Keratinocyte (primary cell): ENCODE results near the gene ITPR2. TPM values are rescaled to one million over a fixed set of nuclear protein-coding genes. Genes with fewer than 3 reads are reported as not detected.

Experiments used
- DNase-seq: peaks from one replicate; pipeline ENCODE4 v3.0.0-alpha.2; 2011; ENCODE audit warnings: low read depth, missing footprints, low spot score
- FAIRE-seq: peaks from 2 replicates; lab custom pipeline; 2011; peaks lifted over from hg19 to GRCh38; lab: Jason Lieb, UNC
- H2AFZ ChIP-seq: 2 replicates; pipeline ENCODE4 v1.6.0; 2012; ENCODE audit warnings: low read length, control low read depth, inconsistent platforms; ENCODE audit not compliant: control insufficient read depth
- H3K27ac ChIP-seq: 2 replicates; pipeline ENCODE4 v1.5.1; 2011; ENCODE audit warnings: low read length; ENCODE audit not compliant: control insufficient read depth, insufficient read depth
- H3K27me3 ChIP-seq: 3 replicates; pipeline ENCODE4 v1.6.0; 2011; ENCODE audit warnings: low read length; ENCODE audit not compliant: control insufficient read depth, insufficient read depth; ENCODE audit errors: extremely low read depth
- H3K36me3 ChIP-seq, 2 experiments: 2 replicates in 1 of 2; 3 replicates in 1 of 2; pipeline ENCODE4 v1.5.1; 2011; ENCODE audit warnings: low read length in 2 of 2, mild to moderate bottlenecking in 1 of 2; ENCODE audit not compliant: control insufficient read depth in 2 of 2, insufficient read depth in 2 of 2; ENCODE audit errors: extremely low read depth in 1 of 2
- H3K4me1 ChIP-seq: 3 replicates; pipeline ENCODE4 v1.5.1; 2011; ENCODE audit warnings: low read length; ENCODE audit not compliant: control insufficient read depth, insufficient read depth; ENCODE audit errors: extremely low read depth
- H3K4me2 ChIP-seq: 3 replicates; pipeline ENCODE4 v1.6.0; 2011; ENCODE audit warnings: low read depth, low read length; ENCODE audit not compliant: control insufficient read depth, insufficient read depth; ENCODE audit errors: extremely low read depth
- H3K4me3 ChIP-seq, 3 experiments: fragments of 200-600 bp in 1 of 3; sonication (generic) in 1 of 3; 2 replicates in 2 of 3; 3 replicates in 1 of 3; pipeline ENCODE4 v1.5.1; 2011 to 2016; ENCODE audit warnings: low read length in 3 of 3, mild to moderate bottlenecking in 3 of 3, control low read depth in 2 of 3, inconsistent platforms in 1 of 3, low read depth in 1 of 3, mixed read lengths in 1 of 3, mixed run types in 1 of 3, moderate library complexity in 1 of 3; ENCODE audit not compliant: control insufficient read depth in 2 of 3, insufficient read depth in 2 of 3; ENCODE audit errors: extremely low read depth in 1 of 3
- H3K79me2 ChIP-seq: 2 replicates; pipeline ENCODE4 v1.6.0; 2012; ENCODE audit warnings: low read length; ENCODE audit not compliant: control insufficient read depth, insufficient read depth
- H3K9ac ChIP-seq: 3 replicates; pipeline ENCODE4 v1.6.0; 2011; ENCODE audit warnings: low read length; ENCODE audit not compliant: control insufficient read depth, insufficient read depth; ENCODE audit errors: extremely low read depth
- H3K9me1 ChIP-seq: 3 replicates; pipeline ENCODE4 v1.6.0; 2011; ENCODE audit warnings: low read length; ENCODE audit not compliant: control insufficient read depth, insufficient read depth; ENCODE audit errors: extremely low read depth
- H3K9me3 ChIP-seq: 2 replicates; pipeline ENCODE4 v1.5.1; 2012; ENCODE audit warnings: low read depth, low read length; ENCODE audit not compliant: control insufficient read depth
- H4K20me1 ChIP-seq: 3 replicates; pipeline ENCODE4 v1.6.0; 2011; ENCODE audit warnings: low read length; ENCODE audit not compliant: control insufficient read depth, insufficient read depth; ENCODE audit errors: extremely low read depth
- EZH2 ChIP-seq: IDR thresholded peaks from one replicate; pipeline ENCODE4 v1.6.1; 2012; ENCODE audit warnings: inconsistent platforms, mild to moderate bottlenecking, low read length, moderate library complexity
- dilution Hi-C: fragments of 300-500 bp; cut with MboI; formaldehyde crosslinking; loops from one replicate; pipeline ENCODE4 v1.7.0; 2020; ENCODE audit warnings: low sequenced_read_pairs; ENCODE audit not compliant: extremely low pct_ligation_motif_present
- polyA plus RNA-seq, 5 experiments: library from polyadenylated mRNA; depleted of rRNA in 3 of 5; stranded (reverse) in 3 of 5; stranded (forward) in 1 of 5; unstranded in 1 of 5; fragments of >200 nt; gene quantifications; 1 replicate in 1 of 5; 2 replicates in 3 of 5; 3 replicates in 1 of 5; pipeline versions ENCODE4 v1.2.1 to v1.2.3, GENCODE V29; 2011 to 2012; ENCODE audit warnings: missing spikeins in 2 of 5, low read depth in 1 of 5, low replicate concordance in 1 of 5
- TF ChIP-seq, protein P1 (sequence below), 3 experiments: IDR thresholded peaks in 1 of 3; conservative IDR thresholded peaks in 1 of 3; optimal IDR thresholded peaks in 1 of 3; 2 replicates in 2 of 3; 3 replicates in 1 of 3; pipeline versions ENCODE3 to v1.5.1; 2011; ENCODE audit warnings: low read length in 3 of 3, mild to moderate bottlenecking in 3 of 3, moderate library complexity in 2 of 3, control low read depth in 1 of 3, inconsistent platforms in 1 of 3; ENCODE audit not compliant: insufficient read depth in 2 of 3; ENCODE audit errors: extremely low read depth in 1 of 3

ITPR2 gene
- polyA plus RNA-seq, 1 donor (not counting 4 experiments of a cell fraction or from before 2014, with no cell fraction given): 7.6 TPM

DNA sequence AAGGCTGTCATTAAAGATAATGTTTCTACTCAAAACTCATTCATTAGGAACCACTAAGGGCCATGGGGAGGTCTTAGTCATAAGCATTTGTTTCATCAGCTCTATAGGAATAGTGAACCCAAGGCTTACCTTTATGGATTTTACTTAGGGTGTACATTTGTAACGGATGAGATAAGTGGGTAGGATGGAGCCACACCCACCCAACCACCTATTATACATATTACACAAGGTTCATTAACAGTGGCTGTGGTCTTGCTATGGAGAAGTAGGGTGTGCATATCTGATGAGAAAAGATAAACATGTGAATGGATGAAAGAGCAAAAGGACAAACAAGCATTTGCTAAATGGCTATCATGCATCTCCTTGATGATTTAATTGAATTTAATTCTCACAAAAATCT lies 39.6 kb upstream of the ITPR2 start:
- DNase-seq (no peak), FAIRE-seq (no peak)
- H3K9ac ChIP-seq: no peak overlapping the region
- no peaks in the 10 kb centered on the region for H3K27me3 ChIP-seq
- H3K4me3 ChIP-seq: no peak overlapping the region
- no peak overlapping the region for H2AFZ ChIP-seq
- H3K79me2 ChIP-seq: no peaks in the 10 kb centered on the region
- dilution Hi-C loops: no loop called here
- no peak overlapping the region for H3K27ac ChIP-seq
- H4K20me1 ChIP-seq: no peaks in the 10 kb centered on the region
- no peaks in the 10 kb centered on the region for H3K36me3 ChIP-seq
- H3K9me3 ChIP-seq: no peaks in the 10 kb centered on the region
- peaks cover 13% of the 10 kb centered on the region for H3K4me1 ChIP-seq
- no peaks in the 10 kb centered on the region for H3K9me1 ChIP-seq
- no peak overlapping the region for H3K4me2 ChIP-seq
- TF ChIP-seq EZH2: no peak
- TF ChIP-seq, protein P1, sequence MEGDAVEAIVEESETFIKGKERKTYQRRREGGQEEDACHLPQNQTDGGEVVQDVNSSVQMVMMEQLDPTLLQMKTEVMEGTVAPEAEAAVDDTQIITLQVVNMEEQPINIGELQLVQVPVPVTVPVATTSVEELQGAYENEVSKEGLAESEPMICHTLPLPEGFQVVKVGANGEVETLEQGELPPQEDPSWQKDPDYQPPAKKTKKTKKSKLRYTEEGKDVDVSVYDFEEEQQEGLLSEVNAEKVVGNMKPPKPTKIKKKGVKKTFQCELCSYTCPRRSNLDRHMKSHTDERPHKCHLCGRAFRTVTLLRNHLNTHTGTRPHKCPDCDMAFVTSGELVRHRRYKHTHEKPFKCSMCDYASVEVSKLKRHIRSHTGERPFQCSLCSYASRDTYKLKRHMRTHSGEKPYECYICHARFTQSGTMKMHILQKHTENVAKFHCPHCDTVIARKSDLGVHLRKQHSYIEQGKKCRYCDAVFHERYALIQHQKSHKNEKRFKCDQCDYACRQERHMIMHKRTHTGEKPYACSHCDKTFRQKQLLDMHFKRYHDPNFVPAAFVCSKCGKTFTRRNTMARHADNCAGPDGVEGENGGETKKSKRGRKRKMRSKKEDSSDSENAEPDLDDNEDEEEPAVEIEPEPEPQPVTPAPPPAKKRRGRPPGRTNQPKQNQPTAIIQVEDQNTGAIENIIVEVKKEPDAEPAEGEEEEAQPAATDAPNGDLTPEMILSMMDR (optimal IDR thresholded peaks at IDR 0.05 in 1 of 3, IDR thresholded peaks at IDR 0.05 in 1 of 3, conservative IDR thresholded peaks at IDR 0.05 in 1 of 3; ENCODE audit: extremely low read depth in 1 of 3, insufficient read depth in 2 of 3, low read length in 3 of 3): no peak

GRCh38 chr12:26871985-26872384 lies 39.0 kb upstream of the ITPR2 start:
- Histone ChIP-seq H3K27me3 (no peaks in the 10 kb centered on the region), H3K4me3 (no peak overlapping the region), H3K27ac (no peak overlapping the region), H3K4me2 (no peak overlapping the region), H3K9ac (no peak overlapping the region), H3K4me1 (peaks cover 13% of the 10 kb centered on the region), H3K79me2 (no peaks in the 10 kb centered on the region), H4K20me1 (no peaks in the 10 kb centered on the region), H3K9me3 (no peaks in the 10 kb centered on the region), H3K9me1 (no peaks in the 10 kb centered on the region), H2AFZ (no peak overlapping the region), H3K36me3 (no peaks in the 10 kb centered on the region)
- FAIRE-seq: no peak
- TF ChIP-seq, protein P1 (optimal IDR thresholded peaks at IDR 0.05 in 1 of 3, IDR thresholded peaks at IDR 0.05 in 1 of 3, conservative IDR thresholded peaks at IDR 0.05 in 1 of 3; ENCODE audit: extremely low read depth in 1 of 3, insufficient read depth in 2 of 3, low read length in 3 of 3): no peak
- TF ChIP-seq EZH2: no peak
- dilution Hi-C loops: no loop called here
- no peak for DNase-seq
